GM19468 (cell line): ENCODE results near the gene GOSR2.

ENCODE experiments used
- ATAC-seq: cut with Tn5 transposase; IDR thresholded peaks from one replicate; pipeline ENCODE4 v1.9.1; 2021; ENCODE audit warnings: mild to moderate bottlenecking, moderate library complexity, moderate number of reproducible peaks; ENCODE audit not compliant: unreplicated experiment; ENCODE audit errors: extremely low read depth

Gene GOSR2

GRCh38 chr17:46925185-46925868 is 2.4 kb downstream of the GOSR2 start:
- no peak for ATAC-seq

DNA sequence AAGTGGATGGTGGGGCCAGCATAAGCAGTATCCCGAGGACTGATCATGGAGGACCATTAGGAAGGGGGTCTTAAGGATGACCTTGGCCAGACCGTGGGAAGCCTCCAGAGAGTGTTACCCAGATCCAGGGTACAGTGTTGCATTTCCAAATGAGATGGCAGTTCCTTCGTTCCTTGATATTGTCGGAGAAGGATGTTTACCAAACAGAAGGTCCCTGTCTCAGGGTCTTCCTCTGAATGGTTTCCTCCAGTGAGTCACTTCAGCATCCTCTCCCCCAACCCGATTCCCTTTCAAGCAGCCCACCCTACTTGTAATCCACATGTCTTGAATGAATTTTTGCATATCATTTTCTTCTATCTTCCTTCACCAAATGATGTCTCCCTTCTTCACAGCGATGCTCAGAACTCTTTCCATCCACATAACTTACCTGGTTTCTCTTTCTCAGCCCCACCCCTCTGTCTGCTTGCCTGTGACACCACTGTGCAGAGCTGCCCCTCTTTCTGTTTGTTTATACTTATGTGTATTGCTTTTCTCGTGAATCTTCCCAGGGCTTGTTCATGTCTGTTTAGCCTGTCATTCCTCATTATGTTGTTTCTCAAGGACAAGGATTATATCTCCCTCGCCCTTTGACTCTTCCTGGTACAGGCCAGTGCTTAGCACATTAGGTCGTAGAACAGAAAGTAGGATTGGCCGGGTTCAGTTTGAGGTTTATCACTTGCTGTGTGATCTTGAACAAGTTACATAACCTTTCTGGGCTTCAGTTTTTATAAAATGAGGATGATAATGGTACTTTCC is 5.7 kb downstream of the GOSR2 start:
- no peak for ATAC-seq

DNA sequence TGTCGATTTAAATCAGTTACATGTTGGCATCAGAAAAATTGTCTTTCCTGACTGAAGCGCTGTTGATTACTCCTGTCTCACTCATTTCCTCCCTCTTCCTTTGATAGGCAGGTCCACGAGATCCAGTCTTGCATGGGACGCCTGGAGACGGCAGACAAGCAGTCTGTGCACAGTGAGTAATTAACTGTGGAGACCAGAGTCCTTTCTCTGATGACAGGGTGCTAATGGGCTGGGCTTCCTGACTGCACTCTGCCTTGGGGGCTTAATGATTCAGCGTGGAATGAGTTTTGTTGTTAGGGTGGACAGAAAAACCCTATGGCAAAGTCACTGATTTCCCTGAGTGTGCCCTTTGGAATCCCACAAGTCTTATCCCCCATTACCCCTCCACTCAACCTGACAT is 6.5 kb downstream of the GOSR2 start:
- ATAC-seq: no peak

DNA sequence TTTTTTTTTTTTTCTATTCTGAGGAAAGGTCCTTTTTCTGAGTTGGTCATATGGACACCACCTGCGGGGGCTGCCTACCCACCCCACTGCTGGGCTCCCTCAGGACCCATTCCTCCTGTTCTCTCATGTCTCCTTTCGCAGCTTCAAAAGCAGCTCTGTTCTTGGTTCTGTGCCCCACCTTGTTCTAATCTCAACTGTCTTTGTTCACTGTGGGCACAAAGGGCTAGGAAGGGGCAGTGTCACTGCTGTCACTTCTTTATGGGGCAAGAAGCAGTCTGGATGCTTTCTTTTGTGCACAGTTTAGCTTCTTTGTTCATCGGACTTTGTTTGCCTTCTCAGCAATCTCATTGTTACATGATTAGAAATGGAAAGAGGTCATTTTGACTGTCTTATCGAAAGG is 7.1 kb downstream of the GOSR2 start:
- no peak for ATAC-seq

DNA sequence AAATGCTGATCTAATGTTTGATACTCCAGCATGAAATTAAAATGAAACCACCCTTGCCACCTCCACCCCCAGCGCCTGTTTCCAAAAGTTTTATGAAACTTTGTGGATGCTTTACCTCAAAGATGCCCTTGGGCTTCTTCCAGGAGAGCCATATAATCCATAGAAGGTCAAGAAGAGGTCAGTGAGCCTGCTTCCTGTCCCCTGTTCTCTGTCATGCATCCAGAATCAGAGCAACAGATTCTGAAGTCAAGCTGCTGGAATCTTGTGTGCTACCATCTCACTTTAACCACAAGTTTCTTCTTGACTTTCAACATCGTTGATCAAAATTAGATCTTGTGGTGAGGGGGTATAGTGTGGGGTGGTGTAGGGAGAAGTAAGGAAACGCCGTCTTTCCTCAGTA is 8.6 kb downstream of the GOSR2 start:
- ATAC-seq: no peak

- ATAC-seq: no peak
Measured at GRCh38 chr17:46935658-46936266, 12.8 kb downstream of the GOSR2 start.

- ATAC-seq: no peak
Measured at GRCh38 chr17:46940692-46941404, 17.9 kb downstream of the GOSR2 start.

GRCh38 chr17:46942441-46943217 is 19.7 kb downstream of the GOSR2 start:
- ATAC-seq: no peak

GRCh38 chr17:46943218-46943500 is 20.2 kb downstream of the GOSR2 start:
- ATAC-seq: no peak

GRCh38 chr17:46943501-46944393 is 20.8 kb downstream of the GOSR2 start:
- no peak for ATAC-seq

- no peak for ATAC-seq
Measured at GRCh38 chr17:46944931-46945330, 22.0 kb downstream of the GOSR2 start.

DNA sequence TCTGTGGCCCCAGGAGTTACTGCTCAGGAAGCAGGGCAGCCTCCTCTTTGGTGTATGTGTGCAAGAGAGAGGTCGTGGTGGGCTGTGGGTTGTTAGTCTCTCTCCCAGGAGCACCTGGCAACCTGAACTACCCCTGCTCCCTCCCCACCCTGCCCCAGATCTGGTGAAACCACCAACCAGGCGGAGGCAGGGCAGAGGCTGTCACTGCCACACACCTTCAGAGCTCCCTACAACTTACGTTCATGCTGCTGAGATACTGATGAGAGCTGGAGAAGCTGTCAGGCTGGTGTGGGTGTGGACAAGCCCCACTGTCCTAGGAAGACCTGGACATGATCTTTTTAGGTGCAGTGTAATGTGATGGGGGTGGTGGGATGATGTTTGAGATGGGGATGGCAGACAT is 24.3 kb downstream of the GOSR2 start:
- ATAC-seq: no peak

GRCh38 chr17:46948544-46948943 is 25.6 kb downstream of the GOSR2 start:
- no peak for ATAC-seq

GRCh38 chr17:46949291-46950174 is 26.6 kb downstream of the GOSR2 start:
- ATAC-seq: no peak

DNA sequence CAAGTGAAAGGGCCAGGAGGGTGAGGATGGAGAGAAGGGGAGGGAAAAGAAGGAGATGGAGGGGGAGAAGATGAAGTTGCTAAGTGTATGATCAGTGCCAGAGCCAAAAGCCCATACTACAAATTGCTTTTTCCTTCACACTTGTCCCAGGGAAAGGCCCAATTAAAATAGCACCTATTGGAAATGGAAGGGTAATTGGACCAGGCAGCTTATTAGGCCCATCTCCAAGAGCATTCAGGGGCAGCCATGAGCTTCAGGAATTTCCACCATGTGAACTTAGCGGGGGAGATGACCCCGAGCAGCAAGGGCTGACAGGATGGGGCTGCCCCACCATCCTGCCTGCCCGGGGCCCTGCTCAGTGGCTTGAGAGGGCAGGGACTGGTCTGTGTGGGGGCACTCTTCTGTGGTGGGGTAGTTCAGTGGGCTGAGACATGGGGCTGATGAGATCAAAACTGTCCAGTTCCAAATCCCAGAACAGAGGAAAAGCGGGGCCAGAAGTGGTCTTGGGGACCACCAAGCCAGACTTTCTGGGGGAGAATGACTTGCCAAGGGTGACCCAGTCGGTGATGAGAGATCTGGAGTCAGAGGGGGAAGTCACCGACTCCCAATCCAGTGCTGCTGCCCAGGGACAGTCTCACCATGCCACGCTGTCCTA is 27.5 kb downstream of the GOSR2 start:
- ATAC-seq: no peak

DNA sequence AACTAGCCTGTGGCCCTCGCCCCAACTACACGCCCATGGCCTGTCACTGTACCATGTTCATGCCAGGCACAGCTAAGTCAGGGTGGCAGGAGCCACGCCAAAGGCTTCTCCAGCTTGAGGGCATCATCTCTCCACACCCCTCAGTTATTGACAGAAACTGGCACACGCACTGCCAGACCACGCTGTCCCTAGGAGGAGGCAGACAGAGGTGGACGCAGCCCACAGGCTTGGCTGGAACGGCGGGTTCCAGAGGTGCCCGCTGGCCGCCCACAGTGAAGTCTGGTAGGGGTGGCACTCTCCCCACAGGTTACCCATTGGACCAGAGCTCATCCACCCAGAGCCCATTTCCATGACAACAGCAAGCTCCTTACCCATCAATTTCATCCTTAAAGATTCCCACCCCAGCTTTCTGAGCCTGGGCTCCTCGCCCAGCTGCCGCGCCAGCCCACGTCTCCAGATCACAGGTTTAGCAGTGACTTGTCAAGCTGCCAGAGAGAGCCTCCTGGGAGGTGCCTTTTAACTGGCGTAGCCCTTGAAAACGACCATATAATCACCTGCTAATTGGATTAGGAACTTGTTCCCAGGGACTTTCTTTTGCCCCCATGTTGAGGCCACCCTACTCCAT is 28.1 kb downstream of the GOSR2 start:
- no peak for ATAC-seq

DNA sequence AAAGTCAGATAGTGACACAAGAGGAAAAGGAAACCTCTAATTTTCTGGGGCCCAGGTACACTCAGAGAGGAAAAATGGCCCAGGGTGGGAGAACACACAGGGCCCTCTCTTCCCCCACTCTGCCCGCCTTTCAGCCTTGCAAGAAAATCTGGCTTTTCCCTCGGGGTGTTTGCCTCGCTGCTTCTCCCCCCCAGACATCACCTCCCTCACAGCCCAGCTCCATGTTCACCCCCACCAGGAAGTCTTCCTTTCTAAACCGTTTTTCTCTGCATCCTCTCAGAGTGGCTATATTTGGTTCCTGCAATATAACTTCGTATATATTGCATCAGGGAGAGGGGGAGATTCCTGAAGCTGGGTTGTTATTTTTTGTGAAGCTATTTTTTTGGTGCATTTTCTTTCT is 28.7 kb downstream of the GOSR2 start:
- ATAC-seq: no peak
